HL-60 (cell line): ENCODE measurements around the gene PARP12.

Source experiments
- DNase-seq, 2 experiments: peaks; one replicate each; pipeline ENCODE4 v3.0.0-alpha.2; 2010 to 2020; ENCODE audit warnings: low read depth in 1 of 2, low spot score in 1 of 2
- H3K27ac ChIP-seq: fragments of 250-450 bp; sonication (Bioruptor Pico); replicated peaks from 2 replicates; pipeline ENCODE4 v1.5.1; 2020; ENCODE audit warnings: mild to moderate bottlenecking, moderate library complexity
- H3K27me3 ChIP-seq: fragments of 250-450 bp; sonication (Bioruptor Pico); 2 replicates; pipeline ENCODE4 v1.5.1; 2021; ENCODE audit warnings: mild to moderate bottlenecking, moderate library complexity; ENCODE audit not compliant: insufficient read depth, poor library complexity, severe bottlenecking
- H3K4me3 ChIP-seq: replicated peaks from 2 replicates; pipeline ENCODE4 v1.5.1; 2011; ENCODE audit warnings: mild to moderate bottlenecking, control low read depth, low read length; ENCODE audit not compliant: insufficient read depth
- CTCF ChIP-seq: IDR thresholded peaks from one replicate; pipeline ENCODE4 v1.5.1; 2011; ENCODE audit warnings: low read length, control low read depth, inconsistent platforms; ENCODE audit not compliant: insufficient read depth
- GABPA ChIP-seq: IDR thresholded peaks from 2 replicates; pipeline ENCODE4 v1.6.1; 2012; ENCODE audit warnings: low read depth
- POLR2AphosphoS5 ChIP-seq: IDR thresholded peaks from 2 replicates; pipeline ENCODE4 v1.6.1; 2012; ENCODE audit warnings: low read depth
- REST ChIP-seq: IDR thresholded peaks from 2 replicates; pipeline ENCODE4 v1.6.1; 2012; ENCODE audit warnings: low read depth; ENCODE audit not compliant: insufficient replicate concordance
- SPI1 ChIP-seq: IDR thresholded peaks from 2 replicates; pipeline ENCODE4 v1.6.1; 2012; ENCODE audit warnings: low read depth, mild to moderate bottlenecking, borderline replicate concordance

Gene PARP12

GRCh38 chr7:140061607-140061930 lies 1.2 kb downstream of the PARP12 start:
- Histone ChIP-seq H3K27me3 (peaks cover 19% of the 10 kb centered on the region), H3K4me3 (no peak overlapping the region), H3K27ac (no peak overlapping the region)
- no peak for TF ChIP-seq SPI1
- TF ChIP-seq REST: no peak
- TF ChIP-seq CTCF: no peak
- TF ChIP-seq GABPA: no peak
- TF ChIP-seq POLR2AphosphoS5: no peak
- DNase-seq: no peak

GRCh38 chr7:140060788-140061606 lies 1.8 kb downstream of the PARP12 start:
- Histone ChIP-seq H3K27me3 (peaks cover 19% of the 10 kb centered on the region), H3K4me3 (no peak overlapping the region), H3K27ac (no peak overlapping the region)
- TF ChIP-seq REST: no peak
- no peak for DNase-seq

GRCh38 chr7:140060243-140060630 lies 2.5 kb downstream of the PARP12 start:
- TF ChIP-seq GABPA (no peak), SPI1 (no peak), CTCF (no peak), REST (no peak), POLR2AphosphoS5 (no peak)
- Histone ChIP-seq H3K4me3 (no peak overlapping the region), H3K27me3 (peaks cover 19% of the 10 kb centered on the region), H3K27ac (no peak overlapping the region)
- no peak for DNase-seq
